Natural killer cell (primary cell): ENCODE results near the gene VPS50. TPM values are rescaled to one million over a fixed set of nuclear protein-coding genes. Genes with fewer than 3 reads are reported as not detected.
A peak's percentile ranks its signal among the peaks of the same experiment; 100 is the strongest.

ENCODE experiments used
- ATAC-seq, 3 donors: fragments of 150-1000 bp in 2 of 3; fragments of 200-7000 bp in 1 of 3; cut with Tn5 transposase; 1 replicate in 1 of 3; 2 replicates in 2 of 3; pipeline ENCODE4 v1.10.0; 2021; ENCODE audit warnings: mild to moderate bottlenecking in 2 of 3, moderate library complexity in 2 of 3
- DNase-seq, 2 donors: peaks; one replicate each; pipeline versions ENCODE4 v3.0.0 to v3.0.0-alpha.2; 2013 to 2021; ENCODE audit warnings: mixed read lengths in 1 of 2
- H3K27ac ChIP-seq: one replicate; pipeline ENCODE4 v1.5.1; 2013; ENCODE audit warnings: mild to moderate bottlenecking, low read length
- H3K27me3 ChIP-seq: one replicate; pipeline ENCODE4 v1.6.1; 2013; ENCODE audit warnings: low read length; ENCODE audit not compliant: control insufficient read depth, insufficient read depth
- H3K36me3 ChIP-seq: one replicate; pipeline ENCODE4 v1.6.1; 2013; ENCODE audit warnings: low read length; ENCODE audit not compliant: control insufficient read depth, insufficient read depth
- H3K4me1 ChIP-seq: one replicate; pipeline ENCODE4 v1.6.1; 2013; ENCODE audit warnings: low read length; ENCODE audit not compliant: control insufficient read depth, insufficient read depth
- H3K4me3 ChIP-seq: one replicate; pipeline ENCODE4 v1.5.1; 2013; ENCODE audit warnings: low read length
- H3K9me3 ChIP-seq: one replicate; pipeline ENCODE4 v1.6.1; 2013; ENCODE audit warnings: low read length; ENCODE audit not compliant: control insufficient read depth, insufficient read depth
- H3K27ac Mint-ChIP-seq, 2 donors: one replicate each; pipeline ENCODE4 v1.8.0; 2022; ENCODE audit warnings: mild to moderate bottlenecking in 2 of 2, mixed read lengths in 2 of 2, moderate library complexity in 1 of 2
- H3K27me3 Mint-ChIP-seq, 2 donors: one replicate each; pipeline ENCODE4 v1.8.0; 2022; ENCODE audit warnings: low read depth in 2 of 2, mixed read lengths in 2 of 2
- H3K36me3 Mint-ChIP-seq: one replicate; pipeline ENCODE4 v1.8.0; 2022; ENCODE audit warnings: mixed read lengths
- H3K4me1 Mint-ChIP-seq, 2 donors: one replicate each; pipeline ENCODE4 v1.8.0; 2022; ENCODE audit warnings: mixed read lengths in 2 of 2
- H3K4me3 Mint-ChIP-seq: one replicate; pipeline ENCODE4 v1.8.0; 2022; ENCODE audit warnings: mild to moderate bottlenecking, moderate library complexity, mixed read lengths
- H3K9me3 Mint-ChIP-seq, 2 donors: one replicate each; pipeline ENCODE4 v1.8.0; 2022; ENCODE audit warnings: mixed read lengths in 2 of 2
- CTCF ChIP-seq: fragments of 200-600 bp; IDR thresholded peaks from one replicate; pipeline ENCODE4 v1.8.0; 2022; ENCODE audit warnings: antibody characterized with exemption
- whole genome bisulfite sequencing: methylation state at CpG from one replicate; pipeline ENCODE4 v1.1.7; 2013; ENCODE audit warnings: missing lambda C conversion rate; ENCODE audit not compliant: insufficient coverage; 5-methylcytosine and 5-hydroxymethylcytosine counted together
- intact Hi-C: fragments of 100-400 bp; cut with micrococcal nuclease; formaldehyde crosslinking; loops from one replicate; pipeline ENCODE4 v1.14.2; 2022
- total RNA-seq, 4 donors: library from RNA; stranded (reverse); fragments of 120-200 nt in 1 of 4; gene quantifications; one replicate each; pipeline versions ENCODE4 v1.2.3 to v1.2.4, GENCODE V29; 2013 to 2022

VPS50 gene
- 10 to 100 TPM; 29.0 to 32.8 (median 31.7) TPM for total RNA-seq
- total RNA-seq (2013), result 69.8 TPM

- Mint-ChIP-seq H3K4me3 (peak within 1 kb of the TSS; percentile 98), H3K9me3 (no peaks in the 10 kb centered on the region), H3K36me3 (no peaks in the 10 kb centered on the region), H3K27ac (peak within 1 kb of the TSS; percentile 93 to 95), H3K27me3 (peaks cover 0 to 6% of the 10 kb centered on the region in 2 donors), H3K4me1 (peaks cover 15 to 18% of the 10 kb centered on the region in 2 donors)
- under 1% methylated on average over 40 of the region's 40 CpGs for WGBS
- intact Hi-C loops, result loop anchor here (1.0 to 5.0 kb wide), 4 partner anchors 85 to 783 kb away; partner anchors contain the start of genes BET1 and SAMD9L
- DNase-seq (peak; percentile 85 to 97), ATAC-seq (peak; percentile 98 to 100 (median 99))
- peak within 1 kb of the TSS; percentile 73 for H3K4me3 ChIP-seq
- peaks cover 4% of the 10 kb centered on the region for H3K4me1 ChIP-seq
- no peaks in the 10 kb centered on the region for H3K27me3 ChIP-seq
- H3K36me3 ChIP-seq, result no peaks in the 10 kb centered on the region
- peak within 1 kb of the TSS; percentile 77 for H3K27ac ChIP-seq
- H3K9me3 ChIP-seq, result no peaks in the 10 kb centered on the region
- TF ChIP-seq CTCF, result no peak
Observed at GRCh38 chr7:93231799-93232672, at the start of gene VPS50. Gene VPS50, plus strand, starts transcription at chr7:93232366. Its CDS starts 102 bp downstream, at chr7:93232468.

- TF ChIP-seq CTCF, result no peak
- intact Hi-C loops, result no loop called here
- Histone ChIP-seq H3K9me3 (no peaks in the 10 kb centered on the region), H3K4me1 (no peaks in the 10 kb centered on the region), H3K4me3 (no peak overlapping the region), H3K27ac (no peak overlapping the region), H3K36me3 (no peaks in the 10 kb centered on the region), H3K27me3 (no peaks in the 10 kb centered on the region)
- H3K9me3 Mint-ChIP-seq, result no peaks in the 10 kb centered on the region
- peaks cover 34 to 62% of the 10 kb centered on the region in 2 donors for H3K27me3 Mint-ChIP-seq
- ATAC-seq, result no peak
- H3K36me3 Mint-ChIP-seq, result no peaks in the 10 kb centered on the region
- H3K27ac Mint-ChIP-seq, result no peak overlapping the region
- DNase-seq, result no peak
- H3K4me1 Mint-ChIP-seq, result no peaks in the 10 kb centered on the region
- WGBS, result 67% methylated on average over 1 of the region's 1 CpG
- H3K4me3 Mint-ChIP-seq, result no peak overlapping the region
Observed at GRCh38 chr7:93185303-93186027, 46.7 kb upstream of the VPS50 start.

GRCh38 chr7:93188870-93189634, 43.1 kb upstream of the VPS50 start:
- H3K27ac ChIP-seq, result no peak overlapping the region
- H3K36me3 Mint-ChIP-seq, result no peaks in the 10 kb centered on the region
- no peak for TF ChIP-seq CTCF
- H3K9me3 ChIP-seq, result no peaks in the 10 kb centered on the region
- H3K27ac Mint-ChIP-seq, result no peak overlapping the region
- intact Hi-C loops, result no loop called here
- H3K27me3 Mint-ChIP-seq, result peaks cover 29 to 74% of the 10 kb centered on the region in 2 donors
- H3K4me3 ChIP-seq, result no peak overlapping the region
- H3K9me3 Mint-ChIP-seq, result no peaks in the 10 kb centered on the region
- no peaks in the 10 kb centered on the region for H3K36me3 ChIP-seq
- DNase-seq (no peak), ATAC-seq (no peak)
- H3K4me1 ChIP-seq, result no peaks in the 10 kb centered on the region
- no peaks in the 10 kb centered on the region for H3K4me1 Mint-ChIP-seq
- no peaks in the 10 kb centered on the region for H3K27me3 ChIP-seq
- 74% methylated on average over 5 of the region's 6 CpGs for WGBS
- H3K4me3 Mint-ChIP-seq, result no peak overlapping the region
